ENCODE results near the gene MYLK4. TPM values are rescaled to one million over a fixed set of nuclear protein-coding genes. Genes with fewer than 3 reads are reported as not detected.
A peak's percentile ranks its signal among the peaks of the same experiment; 100 is the strongest.

Gene MYLK4
- total RNA-seq, 4 donors from 2014 or later, result 2.4 to 46.7 (median 26.9) TPM

GRCh38 chr6:2796861-2797260 lies 46.1 kb upstream of the MYLK4 start:
- H3K9me3 ChIP-seq, result no peaks in the 10 kb centered on the region
- H3K4me1 ChIP-seq, result peaks cover 6 to 23% of the 10 kb centered on the region in 2 donors
- no peaks in the 10 kb centered on the region for H3K27me3 ChIP-seq
- no peak overlapping the region for H3K27ac ChIP-seq
- TF ChIP-seq POLR2A (IDR thresholded peaks at IDR 0.05), result no peak
- no peak for TF ChIP-seq CTCF (IDR thresholded peaks at IDR 0.05 in 4 of 5, conservative IDR thresholded peaks at IDR 0.05 in 1 of 5)
- no peak for DNase-seq
- in situ Hi-C loops (cut with MboI; ENCODE audit: low sequenced_read_pairs in 4 of 4), result loop anchor here in 3 of 4 donors (10.0 kb wide), 1 partner anchor 48 kb away; the partner anchor contains the start of gene SERPINB1 (in 3 of the 3)
- no peaks in the 10 kb centered on the region for H3K36me3 ChIP-seq
- intact Hi-C loops (cut with DNase I; ENCODE audit: low total_unique reads), result no loop called here
- no peak overlapping the region for H3K4me3 ChIP-seq
- ATAC-seq, result no peak

DNA sequence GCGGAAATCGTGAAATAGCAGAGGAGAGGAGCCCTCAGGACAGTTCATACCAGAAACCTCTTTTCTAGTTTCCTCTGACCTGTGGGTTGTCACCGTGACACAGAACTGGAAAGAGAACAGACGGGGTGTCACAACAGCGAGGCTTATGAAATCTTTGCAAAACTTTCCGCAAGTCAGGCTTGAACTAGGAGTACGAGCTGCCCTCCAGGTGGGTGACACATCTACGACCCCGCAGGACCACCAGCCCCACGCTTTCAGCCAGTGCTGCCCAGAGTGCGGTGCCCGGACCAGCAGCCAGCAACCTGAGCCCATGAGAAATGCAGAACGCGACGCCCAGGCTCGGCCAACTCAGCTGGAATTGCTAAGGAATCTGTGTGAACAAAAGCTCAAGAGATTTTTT lies 45.2 kb upstream of the MYLK4 start:
- H3K4me3 ChIP-seq, result no peak overlapping the region
- in situ Hi-C loops (cut with MboI; ENCODE audit: low sequenced_read_pairs in 4 of 4), result loop anchor here in 3 of 4 donors (10.0 kb wide), 1 partner anchor 49 kb away; the partner anchor contains the start of gene SERPINB1 (in 3 of the 3)
- no peak for DNase-seq
- no peaks in the 10 kb centered on the region for H3K9me3 ChIP-seq
- H3K27me3 ChIP-seq, result no peaks in the 10 kb centered on the region
- no peak for TF ChIP-seq CTCF (IDR thresholded peaks at IDR 0.05 in 4 of 5, conservative IDR thresholded peaks at IDR 0.05 in 1 of 5)
- no peak for TF ChIP-seq POLR2A (IDR thresholded peaks at IDR 0.05)
- H3K4me1 ChIP-seq, result peaks cover 15 to 32% of the 10 kb centered on the region in 2 donors
- no peak overlapping the region for H3K27ac ChIP-seq
- intact Hi-C loops (cut with DNase I; ENCODE audit: low total_unique reads), result no loop called here
- no peaks in the 10 kb centered on the region for H3K36me3 ChIP-seq
- ATAC-seq, result no peak

DNA sequence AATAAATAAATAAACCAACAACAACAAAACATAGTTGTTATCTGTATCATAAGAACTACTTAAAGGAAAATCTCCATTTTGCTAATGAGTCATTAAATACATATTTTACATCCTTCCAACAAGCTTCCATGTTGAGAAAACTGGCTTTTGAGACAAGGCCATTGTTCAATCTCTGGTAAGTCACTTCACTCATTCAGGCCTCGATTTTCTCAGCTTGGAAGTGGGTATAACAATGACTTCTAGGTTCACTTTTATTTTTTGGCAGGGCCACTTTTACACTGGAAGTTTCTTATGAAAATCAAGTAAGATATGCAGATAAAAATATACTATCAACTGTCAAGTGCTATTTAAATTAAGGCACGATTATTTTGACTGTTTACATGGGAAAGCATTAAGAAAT lies 44.4 kb upstream of the MYLK4 start:
- Histone ChIP-seq H3K4me1 (peaks cover 23 to 37% of the 10 kb centered on the region in 2 donors), H3K4me3 (no peak overlapping the region), H3K27ac (no peak overlapping the region), H3K36me3 (no peaks in the 10 kb centered on the region), H3K9me3 (no peaks in the 10 kb centered on the region), H3K27me3 (no peaks in the 10 kb centered on the region)
- ATAC-seq (no peak), DNase-seq (no peak)
- intact Hi-C loops (cut with DNase I; ENCODE audit: low total_unique reads), result no loop called here
- in situ Hi-C loops (cut with MboI; ENCODE audit: low sequenced_read_pairs in 4 of 4), result loop anchor here in 3 of 4 donors (10.0 kb wide), 1 partner anchor 50 kb away; the partner anchor contains the start of gene SERPINB1 (in 3 of the 3)
- TF ChIP-seq POLR2A (IDR thresholded peaks at IDR 0.05) (no peak), CTCF (IDR thresholded peaks at IDR 0.05 in 4 of 5, conservative IDR thresholded peaks at IDR 0.05 in 1 of 5) (no peak)

- H3K36me3 ChIP-seq, result no peaks in the 10 kb centered on the region
- peak; percentile 63 to 77 for ATAC-seq
- no peak overlapping the region for H3K4me3 ChIP-seq
- intact Hi-C loops (cut with DNase I; ENCODE audit: low total_unique reads) (loop anchor here (5.0 kb wide), 1 partner anchor 193 kb away; no protein-coding TSS in a partner anchor), in situ Hi-C loops (cut with MboI; ENCODE audit: low sequenced_read_pairs in 4 of 4) (loop anchor here in 3 of 4 donors (10.0 kb wide), 1 partner anchor 51 kb away; the partner anchor contains the start of gene SERPINB1 (in 3 of the 3))
- no peaks in the 10 kb centered on the region for H3K27me3 ChIP-seq
- TF ChIP-seq POLR2A (IDR thresholded peaks at IDR 0.05) (no peak), CTCF (IDR thresholded peaks at IDR 0.05 in 4 of 5, conservative IDR thresholded peaks at IDR 0.05 in 1 of 5) (no peak)
- H3K27ac ChIP-seq, result peak overlapping the region in 2 of 4 donors; percentile 49 to 64
- peak in 1 of 2 donors; percentile 28 for DNase-seq
- no peaks in the 10 kb centered on the region for H3K9me3 ChIP-seq
- peaks cover 23 to 39% of the 10 kb centered on the region in 2 donors for H3K4me1 ChIP-seq
Measured at GRCh38 chr6:2794171-2794730, 43.5 kb upstream of the MYLK4 start.

Measured in gastrocnemius medialis (tissue), 4 donors.